Upper lobe of right lung (tissue), 1 donor: ENCODE data around the gene SUN5. TPM values are rescaled to one million over a fixed set of nuclear protein-coding genes. Genes with fewer than 3 reads are reported as not detected.
"Not testable (repeated sequence)": the region's sequence is repeated elsewhere in the genome, so short reads cannot be mapped to it uniquely, and the experiment has no call there.

Source experiments
- ATAC-seq: fragments of 200-7000 bp; cut with Tn5 transposase; one replicate; pipeline ENCODE4 v1.9.1; 2020; ENCODE audit warnings: mild to moderate bottlenecking, moderate library complexity
- DNase-seq: peaks from one replicate; pipeline ENCODE4 v3.0.0-alpha.2; 2020
- H3K27ac ChIP-seq: fragments of 200-600 bp; one replicate; pipeline ENCODE4 v1.8.0; 2022
- H3K27me3 ChIP-seq: fragments of 200-600 bp; one replicate; pipeline ENCODE4 v1.8.0; 2022; ENCODE audit warnings: mild to moderate bottlenecking
- H3K36me3 ChIP-seq: fragments of 200-600 bp; one replicate; pipeline ENCODE4 v1.8.0; 2022
- H3K4me1 ChIP-seq: fragments of 200-600 bp; one replicate; pipeline ENCODE4 v1.8.0; 2022
- H3K4me3 ChIP-seq: fragments of 200-600 bp; one replicate; pipeline ENCODE4 v1.8.0; 2022; ENCODE audit warnings: mild to moderate bottlenecking
- H3K9me3 ChIP-seq: fragments of 200-600 bp; one replicate; pipeline ENCODE4 v1.8.0; 2022
- CTCF ChIP-seq: fragments of 200-600 bp; IDR thresholded peaks from one replicate; pipeline ENCODE4 v1.8.0; 2022; ENCODE audit warnings: antibody characterized with exemption
- intact Hi-C: fragments of 100-400 bp; cut with DNase I; formaldehyde crosslinking; loops from one replicate; pipeline ENCODE4 v1.11.0; 2022
- total RNA-seq: library from RNA; stranded (reverse); fragmentation: NEBNext Ultra II Directional; extraction: Animal tissue kit (Norgen Biotek cat#: 25700); gene quantifications from one replicate; pipeline ENCODE4 v1.2.1, GENCODE V29; 2021
- donor health status: DM: no; HTN: yes; CAD: no; lungs with severe emphysema.

The SUN5 gene
- total RNA-seq, 1 donor from 2014 or later, result not detected

DNA sequence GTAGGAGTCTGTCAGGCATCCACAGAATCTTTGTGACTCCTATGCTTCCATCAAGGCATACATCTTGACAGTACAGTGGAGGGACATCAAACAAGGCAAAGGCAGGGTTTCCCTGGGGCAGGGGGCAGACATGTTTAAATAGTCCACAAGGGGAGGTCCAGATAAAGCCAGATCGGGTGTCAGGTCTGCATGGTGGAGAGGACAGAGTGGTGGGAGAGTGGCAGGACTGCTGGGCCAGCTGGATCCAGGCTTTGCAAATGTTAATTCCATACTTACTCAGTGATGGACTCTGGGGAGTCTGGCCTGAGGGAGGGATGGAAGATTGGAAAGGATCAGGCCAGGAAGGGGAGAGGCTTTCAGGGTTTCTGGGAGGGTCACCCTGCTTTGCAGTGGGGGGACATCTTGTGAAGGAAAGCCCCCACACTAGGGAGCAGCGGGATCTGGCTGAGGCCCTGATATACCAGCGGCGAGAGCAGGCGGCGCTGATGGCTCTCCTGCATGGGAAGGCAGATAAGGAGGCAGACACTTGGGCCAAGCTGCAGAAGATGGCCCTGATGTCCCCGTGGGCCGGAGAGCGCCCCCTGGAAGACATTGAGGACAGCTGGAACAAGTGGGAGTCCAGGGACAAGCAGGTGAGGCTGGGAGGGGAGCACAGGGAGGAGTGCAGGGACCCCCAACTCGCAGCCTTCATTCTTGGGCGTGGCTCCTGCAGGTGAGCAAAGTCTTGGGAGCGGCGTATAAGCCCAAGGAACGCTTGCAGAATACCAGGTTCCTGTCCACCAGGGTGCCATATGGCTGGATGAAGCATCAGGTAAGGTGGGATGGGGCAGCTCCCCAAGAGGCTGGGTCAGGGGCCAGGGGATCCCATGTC lies 44.6 kb downstream of the SUN5 start:
- TF ChIP-seq CTCF, result no peak
- ATAC-seq (no peak), DNase-seq (peak; percentile 51)
- intact Hi-C loops, result no loop called here
- Histone ChIP-seq H3K27ac (no peak overlapping the region), H3K9me3 (peaks cover 12% of the 10 kb centered on the region), H3K4me1 (no peaks in the 10 kb centered on the region), H3K36me3 (no peaks in the 10 kb centered on the region), H3K27me3 (no peaks in the 10 kb centered on the region), H3K4me3 (no peak overlapping the region)

GRCh38 chr20:32958574-32958973 lies 45.7 kb downstream of the SUN5 start:
- no peaks in the 10 kb centered on the region for H3K4me1 ChIP-seq
- no peak for DNase-seq
- peaks cover 12% of the 10 kb centered on the region for H3K9me3 ChIP-seq
- H3K27ac ChIP-seq, result no peak overlapping the region
- H3K36me3 ChIP-seq, result no peaks in the 10 kb centered on the region
- intact Hi-C loops, result no loop called here
- TF ChIP-seq CTCF, result no peak
- ATAC-seq, result no peak
- no peak overlapping the region for H3K4me3 ChIP-seq
- no peaks in the 10 kb centered on the region for H3K27me3 ChIP-seq

GRCh38 chr20:32957459-32957858 lies 46.8 kb downstream of the SUN5 start:
- Histone ChIP-seq H3K4me1 (no peaks in the 10 kb centered on the region), H3K4me3 (no peak overlapping the region), H3K9me3 (peaks cover 12% of the 10 kb centered on the region), H3K27ac (no peak overlapping the region), H3K27me3 (no peaks in the 10 kb centered on the region), H3K36me3 (no peaks in the 10 kb centered on the region)
- ATAC-seq, result no peak
- DNase-seq, result no peak
- no peak for TF ChIP-seq CTCF
- intact Hi-C loops, result no loop called here

DNA sequence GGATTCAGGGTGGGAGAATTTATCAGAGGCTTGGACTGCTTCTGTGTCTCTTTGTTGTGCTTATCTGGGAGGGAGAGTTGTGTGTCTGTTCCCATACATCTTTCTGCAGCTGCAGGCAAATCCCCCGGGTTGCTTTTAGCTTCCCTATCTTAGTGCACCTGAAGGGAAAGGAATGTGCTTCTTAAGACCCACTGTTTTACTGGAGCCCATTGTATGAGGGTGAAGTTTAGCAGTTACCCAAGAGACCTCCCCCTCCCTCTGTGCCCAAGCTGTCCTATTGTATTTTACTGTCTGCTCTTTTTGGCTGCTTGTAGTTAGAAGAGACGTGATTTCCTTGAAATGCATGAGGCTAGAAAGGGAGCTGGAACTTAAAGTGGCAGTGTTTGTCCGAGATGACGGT lies 53.7 kb downstream of the SUN5 start:
- H3K36me3 ChIP-seq, H3K9me3 ChIP-seq, H3K4me1 ChIP-seq, H3K27ac ChIP-seq, ATAC-seq, H3K4me3 ChIP-seq, DNase-seq, H3K27me3 ChIP-seq, intact Hi-C loops: not testable (repeated sequence)

GRCh38 chr20:32946629-32947028 lies 57.6 kb downstream of the SUN5 start:
- Histone ChIP-seq H3K36me3 (no peaks in the 10 kb centered on the region), H3K27me3 (no peaks in the 10 kb centered on the region), H3K4me3 (no peak overlapping the region), H3K9me3 (no peaks in the 10 kb centered on the region), H3K27ac (no peak overlapping the region), H3K4me1 (no peaks in the 10 kb centered on the region)
- DNase-seq (no peak), ATAC-seq (no peak)
- intact Hi-C loops, result no loop called here
- no peak for TF ChIP-seq CTCF

DNA sequence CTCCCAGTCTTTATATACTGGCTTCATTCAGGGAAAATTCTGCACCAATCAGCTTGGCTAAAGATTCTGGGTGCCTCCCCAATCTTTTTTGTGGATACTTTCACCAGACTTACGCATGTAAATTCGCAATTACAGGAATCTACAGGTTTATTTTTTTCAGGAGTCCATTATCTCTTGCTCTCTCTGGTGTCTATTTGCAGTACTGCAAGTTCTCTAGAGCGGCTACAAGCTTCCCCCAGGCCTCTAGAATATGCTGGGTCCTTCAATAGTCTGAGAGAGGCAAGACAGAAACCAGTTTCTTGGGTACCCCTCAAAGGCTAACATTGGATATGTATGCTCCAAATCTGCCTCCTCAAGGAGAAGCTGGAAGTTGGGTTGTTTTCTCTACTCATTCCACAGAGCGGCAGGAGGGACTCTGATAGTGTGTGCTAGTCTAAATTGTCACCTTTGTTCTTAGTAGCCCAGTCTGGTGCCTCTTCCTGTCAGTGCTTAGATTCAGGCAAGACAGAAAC lies 58.5 kb downstream of the SUN5 start:
- ATAC-seq (no peak), DNase-seq (no peak)
- Histone ChIP-seq H3K27ac (no peak overlapping the region), H3K9me3 (no peaks in the 10 kb centered on the region), H3K36me3 (no peaks in the 10 kb centered on the region), H3K27me3 (no peaks in the 10 kb centered on the region), H3K4me3 (no peak overlapping the region), H3K4me1 (no peaks in the 10 kb centered on the region)
- TF ChIP-seq CTCF, result peak; percentile 35
- intact Hi-C loops, result no loop called here
